ENCODE results near the gene NOP9. TPM values are rescaled to one million over a fixed set of nuclear protein-coding genes. Genes with fewer than 3 reads are reported as not detected.
"Not testable (repeated sequence)": the region's sequence is repeated elsewhere in the genome, so short reads cannot be mapped to it uniquely, and the experiment has no call there.

Gene NOP9
- total RNA-seq, 6 experiments from 2014 or later, result 25.4 to 31.1 (median 28.1) TPM

GRCh38 chr14:24325963-24326362, 26.3 kb downstream of the NOP9 start:
- Mint-ChIP-seq H3K4me3 (no peak overlapping the region), H3K4me1 (ENCODE audit: low read depth) (peaks cover 5% of the 10 kb centered on the region), H3K27me3 (ENCODE audit: insufficient read depth) (peaks cover 12% of the 10 kb centered on the region), H3K9me3 (no peaks in the 10 kb centered on the region), H3K27ac (no peak overlapping the region), H3K36me3 (ENCODE audit: low read depth) (no peaks in the 10 kb centered on the region)
- no peak for DNase-seq
- no peak for TF ChIP-seq CTCF (IDR thresholded peaks at IDR 0.05)

- TF ChIP-seq CTCF (IDR thresholded peaks at IDR 0.05), result no peak
- H3K4me1 Mint-ChIP-seq (ENCODE audit: low read depth), result peaks cover 10% of the 10 kb centered on the region
- DNase-seq, result no peak
- no peaks in the 10 kb centered on the region for H3K36me3 Mint-ChIP-seq (ENCODE audit: low read depth)
- H3K27me3 Mint-ChIP-seq (ENCODE audit: insufficient read depth), result peaks cover 12% of the 10 kb centered on the region
- no peak overlapping the region for H3K4me3 Mint-ChIP-seq
- no peak overlapping the region for H3K27ac Mint-ChIP-seq
- no peaks in the 10 kb centered on the region for H3K9me3 Mint-ChIP-seq
Observed at GRCh38 chr14:24327303-24327702, 27.7 kb downstream of the NOP9 start.

GRCh38 chr14:24327914-24328313, 28.3 kb downstream of the NOP9 start:
- Mint-ChIP-seq H3K4me1 (ENCODE audit: low read depth) (peaks cover 12% of the 10 kb centered on the region), H3K27me3 (ENCODE audit: insufficient read depth) (peaks cover 12% of the 10 kb centered on the region)
- H3K36me3 Mint-ChIP-seq (ENCODE audit: low read depth); H3K9me3 Mint-ChIP-seq; H3K4me3 Mint-ChIP-seq; H3K27ac Mint-ChIP-seq: not testable (repeated sequence)
- TF ChIP-seq CTCF (IDR thresholded peaks at IDR 0.05), result peak; percentile 77
- DNase-seq, result peak; percentile 52

GRCh38 chr14:24329073-24329663, 29.5 kb downstream of the NOP9 start:
- no peak overlapping the region for H3K27ac Mint-ChIP-seq
- no peaks in the 10 kb centered on the region for H3K9me3 Mint-ChIP-seq
- no peaks in the 10 kb centered on the region for H3K36me3 Mint-ChIP-seq (ENCODE audit: low read depth)
- no peak for DNase-seq
- TF ChIP-seq CTCF (IDR thresholded peaks at IDR 0.05), result no peak
- H3K4me3 Mint-ChIP-seq, result no peak overlapping the region
- H3K27me3 Mint-ChIP-seq (ENCODE audit: insufficient read depth), result peaks cover 10% of the 10 kb centered on the region
- peaks cover 10% of the 10 kb centered on the region for H3K4me1 Mint-ChIP-seq (ENCODE audit: low read depth)

DNA sequence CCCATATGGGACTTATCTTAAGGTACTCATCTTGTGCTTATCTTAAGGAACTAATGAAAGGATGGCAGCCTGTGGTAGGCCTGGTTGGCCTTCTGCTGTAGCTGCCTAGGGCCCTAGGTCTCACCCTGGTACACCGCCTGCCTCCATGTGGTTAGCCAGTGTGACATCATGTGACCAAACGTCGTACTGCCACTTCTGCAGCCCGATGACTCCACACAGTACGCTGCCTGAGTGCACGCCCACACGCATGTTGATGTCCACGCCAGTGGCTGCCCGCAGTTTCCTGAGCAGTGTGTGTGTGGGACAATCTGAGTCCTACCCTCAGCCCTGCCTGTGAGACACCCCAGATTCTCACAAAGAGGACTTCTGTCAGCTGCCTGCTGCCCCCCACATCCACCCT, 30.1 kb downstream of the NOP9 start:
- H3K9me3 Mint-ChIP-seq, result no peaks in the 10 kb centered on the region
- peaks cover 12% of the 10 kb centered on the region for H3K27me3 Mint-ChIP-seq (ENCODE audit: insufficient read depth)
- no peak overlapping the region for H3K4me3 Mint-ChIP-seq
- no peak for DNase-seq
- H3K4me1 Mint-ChIP-seq (ENCODE audit: low read depth), result peaks cover 13% of the 10 kb centered on the region
- no peak for TF ChIP-seq CTCF (IDR thresholded peaks at IDR 0.05)
- H3K36me3 Mint-ChIP-seq (ENCODE audit: low read depth), result no peaks in the 10 kb centered on the region
- H3K27ac Mint-ChIP-seq, result no peak overlapping the region
